A549 (cell line): ENCODE data around the gene TCAP.

Experiments
- EP300 ChIP-seq, 2 experiments: fragments of >200 bp; sonication (Bioruptor Twin); formaldehyde crosslinking; IDR thresholded peaks; 2 replicates in 1 of 2; 3 replicates in 1 of 2; pipeline ENCODE4 v1.6.1; 2016 to 2017
- ESRRA ChIP-seq: fragments of 150-350 bp; IDR thresholded peaks from 2 replicates; pipeline ENCODE4 v1.6.1; 2014; ENCODE audit warnings: mild to moderate bottlenecking, low read length, borderline replicate concordance
- JUN ChIP-seq, 2 experiments: fragments of >200 bp; sonication (Bioruptor Twin); formaldehyde crosslinking; IDR thresholded peaks; 2 replicates in 1 of 2; 3 replicates in 1 of 2; pipeline ENCODE4 v1.6.1; 2016 to 2017
- NR3C1 ChIP-seq: fragments of >200 bp; sonication (Bioruptor Twin); formaldehyde crosslinking; IDR thresholded peaks from 3 replicates; pipeline ENCODE4 v1.6.1; 2017
- POLR2A ChIP-seq: IDR thresholded peaks from 2 replicates; pipeline ENCODE4 v1.6.1; 2012; ENCODE audit warnings: mild to moderate bottlenecking, low read length
- SMC3 ChIP-seq: fragments of >200 bp; sonication (Bioruptor Twin); formaldehyde crosslinking; IDR thresholded peaks from 3 replicates; pipeline ENCODE4 v1.6.1; 2018; ENCODE audit warnings: inconsistent platforms
- SREBF2 ChIP-seq: fragments of 450-650 bp; IDR thresholded peaks from 2 replicates; pipeline ENCODE4 v1.6.1; 2014; ENCODE audit warnings: mild to moderate bottlenecking, moderate library complexity
- TF ChIP-seq, protein P1 (sequence below): fragments of >200 bp; sonication (Bioruptor Twin); formaldehyde crosslinking; IDR thresholded peaks from 3 replicates; pipeline ENCODE4 v1.5.1; 2016
- TF ChIP-seq, protein P2 (sequence below): IDR thresholded peaks from 2 replicates; pipeline ENCODE4 v1.6.1; 2012

DNA sequence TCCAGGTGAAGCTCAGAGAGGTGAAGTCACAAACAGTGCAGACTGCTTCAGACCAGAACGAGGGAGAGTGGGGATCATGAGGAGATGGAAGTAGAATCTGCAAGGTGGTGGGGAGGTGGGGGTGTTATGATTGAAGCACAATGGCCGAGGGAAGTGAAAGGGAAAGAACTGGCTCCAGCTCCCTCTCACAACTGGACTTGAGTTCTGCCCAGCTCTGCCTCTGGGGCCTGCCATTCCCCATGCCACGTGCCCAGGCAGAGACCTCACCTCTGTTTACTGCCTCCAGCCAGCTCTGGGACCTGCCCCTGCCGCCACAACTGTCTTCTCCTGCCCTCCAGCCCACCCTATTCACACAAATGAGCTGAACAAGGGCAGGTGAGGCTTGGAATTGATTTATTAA, 5.6 kb downstream of the TCAP start:
- TF ChIP-seq, protein P1, sequence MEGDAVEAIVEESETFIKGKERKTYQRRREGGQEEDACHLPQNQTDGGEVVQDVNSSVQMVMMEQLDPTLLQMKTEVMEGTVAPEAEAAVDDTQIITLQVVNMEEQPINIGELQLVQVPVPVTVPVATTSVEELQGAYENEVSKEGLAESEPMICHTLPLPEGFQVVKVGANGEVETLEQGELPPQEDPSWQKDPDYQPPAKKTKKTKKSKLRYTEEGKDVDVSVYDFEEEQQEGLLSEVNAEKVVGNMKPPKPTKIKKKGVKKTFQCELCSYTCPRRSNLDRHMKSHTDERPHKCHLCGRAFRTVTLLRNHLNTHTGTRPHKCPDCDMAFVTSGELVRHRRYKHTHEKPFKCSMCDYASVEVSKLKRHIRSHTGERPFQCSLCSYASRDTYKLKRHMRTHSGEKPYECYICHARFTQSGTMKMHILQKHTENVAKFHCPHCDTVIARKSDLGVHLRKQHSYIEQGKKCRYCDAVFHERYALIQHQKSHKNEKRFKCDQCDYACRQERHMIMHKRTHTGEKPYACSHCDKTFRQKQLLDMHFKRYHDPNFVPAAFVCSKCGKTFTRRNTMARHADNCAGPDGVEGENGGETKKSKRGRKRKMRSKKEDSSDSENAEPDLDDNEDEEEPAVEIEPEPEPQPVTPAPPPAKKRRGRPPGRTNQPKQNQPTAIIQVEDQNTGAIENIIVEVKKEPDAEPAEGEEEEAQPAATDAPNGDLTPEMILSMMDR = no peak
- TF ChIP-seq EP300 (IDR thresholded peaks at IDR 0.05) = no peak
- TF ChIP-seq JUN (IDR thresholded peaks at IDR 0.05) = no peak
- TF ChIP-seq POLR2A = no peak
- no peak for TF ChIP-seq NR3C1
- TF ChIP-seq ESRRA = no peak
- TF ChIP-seq SREBF2 = no peak
- no peak for TF ChIP-seq SMC3
- TF ChIP-seq, protein P2, sequence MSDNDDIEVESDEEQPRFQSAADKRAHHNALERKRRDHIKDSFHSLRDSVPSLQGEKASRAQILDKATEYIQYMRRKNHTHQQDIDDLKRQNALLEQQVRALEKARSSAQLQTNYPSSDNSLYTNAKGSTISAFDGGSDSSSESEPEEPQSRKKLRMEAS = no peak
